ENCODE measurements around the gene PKNOX1. TPM values are rescaled to one million over a fixed set of nuclear protein-coding genes. Genes with fewer than 3 reads are reported as not detected.
"Not testable (repeated sequence)": the region's sequence is repeated elsewhere in the genome, so short reads cannot be mapped to it uniquely, and the experiment has no call there.

The PKNOX1 gene
- total and polyA plus RNA-seq, 2 donors (not counting 1 experiment from before 2014, with no cell fraction given), result 12.2 to 43.8 TPM

GRCh38 chr21:43044547-43044946, 70.2 kb downstream of the PKNOX1 start:
- not testable (repeated sequence) for H3K79me2 ChIP-seq (ENCODE audit: control insufficient read depth, insufficient read depth, low read length); H3K9me3 ChIP-seq (ENCODE audit: control insufficient read depth, insufficient read depth, low read depth, low read length); H3K36me3 ChIP-seq (ENCODE audit: control insufficient read depth, insufficient read depth, low read length); H3K9ac ChIP-seq (ENCODE audit: insufficient read depth, low read length); H3K27ac ChIP-seq (ENCODE audit: insufficient read depth, low read length); H2AFZ ChIP-seq (ENCODE audit: low read length); H4K20me1 ChIP-seq (ENCODE audit: control insufficient read depth, extremely low read depth, insufficient read depth, low read length); H3K27me3 ChIP-seq (ENCODE audit: control insufficient read depth, insufficient read depth, low read length); DNase-seq (ENCODE audit: low read depth in 2 of 2); H3K4me3 ChIP-seq (replicated peaks in 1 of 4; ENCODE audit: control extremely low read depth in 1 of 4, insufficient read depth in 1 of 4, low read depth in 3 of 4, low read length in 4 of 4); H3K4me1 ChIP-seq (ENCODE audit: control insufficient read depth, extremely low read depth, insufficient read depth, low read length); H3K4me2 ChIP-seq (ENCODE audit: extremely low read depth, insufficient read depth, low read length)

- not testable (repeated sequence) for H3K27ac ChIP-seq (ENCODE audit: insufficient read depth, low read length); H3K36me3 ChIP-seq (ENCODE audit: control insufficient read depth, insufficient read depth, low read length); H2AFZ ChIP-seq (ENCODE audit: low read length); DNase-seq (ENCODE audit: low read depth in 2 of 2); H3K4me3 ChIP-seq (replicated peaks in 1 of 4; ENCODE audit: control extremely low read depth in 1 of 4, insufficient read depth in 1 of 4, low read depth in 3 of 4, low read length in 4 of 4); H3K4me2 ChIP-seq (ENCODE audit: extremely low read depth, insufficient read depth, low read length); H4K20me1 ChIP-seq (ENCODE audit: control insufficient read depth, extremely low read depth, insufficient read depth, low read length); H3K27me3 ChIP-seq (ENCODE audit: control insufficient read depth, insufficient read depth, low read length); H3K9me3 ChIP-seq (ENCODE audit: control insufficient read depth, insufficient read depth, low read depth, low read length); H3K79me2 ChIP-seq (ENCODE audit: control insufficient read depth, insufficient read depth, low read length); H3K9ac ChIP-seq (ENCODE audit: insufficient read depth, low read length); H3K4me1 ChIP-seq (ENCODE audit: control insufficient read depth, extremely low read depth, insufficient read depth, low read length)
Observed at GRCh38 chr21:43045165-43045875, 71.0 kb downstream of the PKNOX1 start.

GRCh38 chr21:43045876-43046821, 71.8 kb downstream of the PKNOX1 start:
- H3K27me3 ChIP-seq (ENCODE audit: control insufficient read depth, insufficient read depth, low read length); H3K79me2 ChIP-seq (ENCODE audit: control insufficient read depth, insufficient read depth, low read length); H3K27ac ChIP-seq (ENCODE audit: insufficient read depth, low read length); H3K4me1 ChIP-seq (ENCODE audit: control insufficient read depth, extremely low read depth, insufficient read depth, low read length); H3K4me2 ChIP-seq (ENCODE audit: extremely low read depth, insufficient read depth, low read length); H2AFZ ChIP-seq (ENCODE audit: low read length); H3K4me3 ChIP-seq (replicated peaks in 1 of 4; ENCODE audit: control extremely low read depth in 1 of 4, insufficient read depth in 1 of 4, low read depth in 3 of 4, low read length in 4 of 4); H4K20me1 ChIP-seq (ENCODE audit: control insufficient read depth, extremely low read depth, insufficient read depth, low read length); H3K9ac ChIP-seq (ENCODE audit: insufficient read depth, low read length); H3K36me3 ChIP-seq (ENCODE audit: control insufficient read depth, insufficient read depth, low read length); H3K9me3 ChIP-seq (ENCODE audit: control insufficient read depth, insufficient read depth, low read depth, low read length); DNase-seq (ENCODE audit: low read depth in 2 of 2): not testable (repeated sequence)

GRCh38 chr21:43053112-43053511, 78.8 kb downstream of the PKNOX1 start:
- not testable (repeated sequence) for H3K9me3 ChIP-seq (ENCODE audit: control insufficient read depth, insufficient read depth, low read depth, low read length); H2AFZ ChIP-seq (ENCODE audit: low read length)

GRCh38 chr21:43062955-43063664, 88.7 kb downstream of the PKNOX1 start:
- DNase-seq (ENCODE audit: low read depth in 2 of 2); H3K9me3 ChIP-seq (ENCODE audit: control insufficient read depth, insufficient read depth, low read depth, low read length); H4K20me1 ChIP-seq (ENCODE audit: control insufficient read depth, extremely low read depth, insufficient read depth, low read length); H3K4me2 ChIP-seq (ENCODE audit: extremely low read depth, insufficient read depth, low read length); H3K4me1 ChIP-seq (ENCODE audit: control insufficient read depth, extremely low read depth, insufficient read depth, low read length); H3K4me3 ChIP-seq (replicated peaks in 1 of 4; ENCODE audit: control extremely low read depth in 1 of 4, insufficient read depth in 1 of 4, low read depth in 3 of 4, low read length in 4 of 4); H3K79me2 ChIP-seq (ENCODE audit: control insufficient read depth, insufficient read depth, low read length); H3K27ac ChIP-seq (ENCODE audit: insufficient read depth, low read length); H3K27me3 ChIP-seq (ENCODE audit: control insufficient read depth, insufficient read depth, low read length); H3K9ac ChIP-seq (ENCODE audit: insufficient read depth, low read length); H2AFZ ChIP-seq (ENCODE audit: low read length); H3K36me3 ChIP-seq (ENCODE audit: control insufficient read depth, insufficient read depth, low read length): not testable (repeated sequence)

More at GRCh38 chr21:43053112-43053511, 78.8 kb downstream of the PKNOX1 start:
- not testable (repeated sequence) for H3K27ac ChIP-seq (ENCODE audit: insufficient read depth, low read length); H3K9ac ChIP-seq (ENCODE audit: insufficient read depth, low read length); H3K4me2 ChIP-seq (ENCODE audit: extremely low read depth, insufficient read depth, low read length); H4K20me1 ChIP-seq (ENCODE audit: control insufficient read depth, extremely low read depth, insufficient read depth, low read length); H3K79me2 ChIP-seq (ENCODE audit: control insufficient read depth, insufficient read depth, low read length); DNase-seq (ENCODE audit: low read depth in 2 of 2); H3K27me3 ChIP-seq (ENCODE audit: control insufficient read depth, insufficient read depth, low read length); H3K36me3 ChIP-seq (ENCODE audit: control insufficient read depth, insufficient read depth, low read length); H3K4me1 ChIP-seq (ENCODE audit: control insufficient read depth, extremely low read depth, insufficient read depth, low read length); H3K4me3 ChIP-seq (replicated peaks in 1 of 4; ENCODE audit: control extremely low read depth in 1 of 4, insufficient read depth in 1 of 4, low read depth in 3 of 4, low read length in 4 of 4)

GRCh38 chr21:43064265-43064917, 90.0 kb downstream of the PKNOX1 start:
- not testable (repeated sequence) for H3K79me2 ChIP-seq (ENCODE audit: control insufficient read depth, insufficient read depth, low read length); DNase-seq (ENCODE audit: low read depth in 2 of 2); H3K9ac ChIP-seq (ENCODE audit: insufficient read depth, low read length); H4K20me1 ChIP-seq (ENCODE audit: control insufficient read depth, extremely low read depth, insufficient read depth, low read length); H3K4me2 ChIP-seq (ENCODE audit: extremely low read depth, insufficient read depth, low read length); H3K9me3 ChIP-seq (ENCODE audit: control insufficient read depth, insufficient read depth, low read depth, low read length); H3K4me1 ChIP-seq (ENCODE audit: control insufficient read depth, extremely low read depth, insufficient read depth, low read length); H3K27ac ChIP-seq (ENCODE audit: insufficient read depth, low read length); H3K4me3 ChIP-seq (replicated peaks in 1 of 4; ENCODE audit: control extremely low read depth in 1 of 4, insufficient read depth in 1 of 4, low read depth in 3 of 4, low read length in 4 of 4); H3K27me3 ChIP-seq (ENCODE audit: control insufficient read depth, insufficient read depth, low read length); H2AFZ ChIP-seq (ENCODE audit: low read length); H3K36me3 ChIP-seq (ENCODE audit: control insufficient read depth, insufficient read depth, low read length)
